Measurements from ENCODE around the gene JAKMIP2.
"Not testable (repeated sequence)": the region's sequence is repeated elsewhere in the genome, so short reads cannot be mapped to it uniquely, and the experiment has no call there.

Gene JAKMIP2

DNA sequence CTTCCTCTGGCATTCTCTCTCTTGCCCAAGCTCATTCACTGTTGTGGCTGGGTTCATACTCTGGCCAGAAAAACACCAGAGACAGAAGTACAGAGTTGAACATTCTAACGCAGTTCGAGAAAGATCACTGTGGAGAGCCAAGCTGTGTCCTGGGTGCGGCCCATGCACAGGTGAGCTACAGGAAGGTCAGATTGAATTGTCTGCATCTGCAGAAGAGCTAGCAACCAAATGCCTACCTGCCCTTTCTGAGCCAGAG lies 145.9 kb downstream of the JAKMIP2 start:
- H3K4me1 ChIP-seq (ENCODE audit: insufficient read depth, low read length, poor library complexity, severe bottlenecking) = peaks cover 4% of the 10 kb centered on the region

DNA sequence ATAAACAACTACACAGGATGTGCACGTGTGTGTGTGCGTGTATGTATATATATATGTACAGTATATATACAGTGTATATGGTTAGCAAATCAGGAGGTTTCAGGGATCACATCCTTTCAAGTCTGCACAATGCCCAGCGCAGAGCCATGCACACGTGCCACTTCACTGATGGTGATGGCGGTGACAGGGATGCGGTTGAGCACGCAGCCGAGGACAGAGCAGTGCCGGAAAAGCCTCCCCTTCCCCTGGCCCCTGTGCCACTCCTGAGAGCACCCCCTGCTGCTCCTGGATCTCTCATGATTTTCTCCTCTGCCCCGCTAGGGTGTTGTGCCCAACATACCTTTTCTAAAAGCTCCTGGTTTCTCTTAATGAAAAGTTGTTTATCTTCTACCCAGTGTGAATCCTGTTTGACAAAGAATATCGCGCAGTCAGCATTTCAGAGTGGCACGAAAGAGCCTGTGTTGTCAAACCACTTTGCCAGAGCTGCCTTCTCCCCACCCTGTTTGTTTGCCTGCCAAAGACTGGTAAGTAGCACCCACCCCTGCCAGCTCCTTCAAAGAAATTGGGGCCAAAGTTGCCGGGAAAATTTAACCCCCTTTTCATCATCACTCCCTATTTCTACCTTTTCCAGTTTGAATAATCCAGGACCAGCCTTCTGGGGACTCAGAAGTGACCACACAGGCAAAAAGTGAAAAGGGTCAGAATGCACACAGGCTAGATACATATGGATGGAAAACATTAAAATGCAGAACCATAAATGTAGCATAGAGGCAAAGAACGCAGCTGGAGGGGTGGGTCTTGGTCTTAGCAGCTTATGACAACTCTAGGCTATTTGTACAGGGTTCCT lies 146.4 kb downstream of the JAKMIP2 start:
- no peaks in the 10 kb centered on the region for H3K79me2 ChIP-seq (ENCODE audit: insufficient read depth, low read length)
- no peaks in the 10 kb centered on the region for H3K9me2 ChIP-seq (replicated peaks; ENCODE audit: low read depth, low read length)
- H2AFZ ChIP-seq (ENCODE audit: low read length) = no peak overlapping the region
- H3K4me1 ChIP-seq (ENCODE audit: insufficient read depth, low read length, poor library complexity, severe bottlenecking) = peaks cover 4% of the 10 kb centered on the region
- no peaks in the 10 kb centered on the region for H3K27me3 ChIP-seq (ENCODE audit: insufficient read depth, low read length, poor library complexity, severe bottlenecking)
- peaks cover 11% of the 10 kb centered on the region; the same call in 1 of the 2 replicates for H3K36me3 ChIP-seq (ENCODE audit: insufficient read depth, low read length)
- H3K9ac ChIP-seq (ENCODE audit: low read depth, low read length, poor library complexity, severe bottlenecking) = no peak overlapping the region
- no peaks in the 10 kb centered on the region for H3K9me3 ChIP-seq (ENCODE audit: insufficient read depth, low read depth, low read length)
- no peak overlapping the region for H3K4me2 ChIP-seq (ENCODE audit: low read depth, low read length, poor library complexity, severe bottlenecking)
- H4K20me1 ChIP-seq (ENCODE audit: insufficient read depth, low read length, poor library complexity, severe bottlenecking) = no peaks in the 10 kb centered on the region
- no peak for TF ChIP-seq EZH2phosphoT487 (IDR thresholded peaks at IDR 0.05; ENCODE audit: borderline replicate concordance)
- TF ChIP-seq, protein P1, sequence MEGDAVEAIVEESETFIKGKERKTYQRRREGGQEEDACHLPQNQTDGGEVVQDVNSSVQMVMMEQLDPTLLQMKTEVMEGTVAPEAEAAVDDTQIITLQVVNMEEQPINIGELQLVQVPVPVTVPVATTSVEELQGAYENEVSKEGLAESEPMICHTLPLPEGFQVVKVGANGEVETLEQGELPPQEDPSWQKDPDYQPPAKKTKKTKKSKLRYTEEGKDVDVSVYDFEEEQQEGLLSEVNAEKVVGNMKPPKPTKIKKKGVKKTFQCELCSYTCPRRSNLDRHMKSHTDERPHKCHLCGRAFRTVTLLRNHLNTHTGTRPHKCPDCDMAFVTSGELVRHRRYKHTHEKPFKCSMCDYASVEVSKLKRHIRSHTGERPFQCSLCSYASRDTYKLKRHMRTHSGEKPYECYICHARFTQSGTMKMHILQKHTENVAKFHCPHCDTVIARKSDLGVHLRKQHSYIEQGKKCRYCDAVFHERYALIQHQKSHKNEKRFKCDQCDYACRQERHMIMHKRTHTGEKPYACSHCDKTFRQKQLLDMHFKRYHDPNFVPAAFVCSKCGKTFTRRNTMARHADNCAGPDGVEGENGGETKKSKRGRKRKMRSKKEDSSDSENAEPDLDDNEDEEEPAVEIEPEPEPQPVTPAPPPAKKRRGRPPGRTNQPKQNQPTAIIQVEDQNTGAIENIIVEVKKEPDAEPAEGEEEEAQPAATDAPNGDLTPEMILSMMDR (conservative IDR thresholded peaks at IDR 0.05; ENCODE audit: low read length) = no peak
- no peaks in the 10 kb centered on the region for H3F3A ChIP-seq (ENCODE audit: low read depth)
- H3K4me3 ChIP-seq (ENCODE audit: low read length, poor library complexity, severe bottlenecking) = no peak overlapping the region

More for the DNA sequence above, 145.9 kb downstream of the JAKMIP2 start:
- TF ChIP-seq, protein P1 (conservative IDR thresholded peaks at IDR 0.05; ENCODE audit: low read length) = no peak
- TF ChIP-seq EZH2phosphoT487 (IDR thresholded peaks at IDR 0.05; ENCODE audit: borderline replicate concordance) = no peak
- Histone ChIP-seq H3K27me3 (ENCODE audit: insufficient read depth, low read length, poor library complexity, severe bottlenecking) (no peaks in the 10 kb centered on the region), H3K9me2 (replicated peaks; ENCODE audit: low read depth, low read length) (no peaks in the 10 kb centered on the region), H3F3A (ENCODE audit: low read depth) (no peaks in the 10 kb centered on the region), H4K20me1 (ENCODE audit: insufficient read depth, low read length, poor library complexity, severe bottlenecking) (no peaks in the 10 kb centered on the region), H3K4me3 (ENCODE audit: low read length, poor library complexity, severe bottlenecking) (no peak overlapping the region), H3K79me2 (ENCODE audit: insufficient read depth, low read length) (no peaks in the 10 kb centered on the region), H3K9ac (ENCODE audit: low read depth, low read length, poor library complexity, severe bottlenecking) (no peak overlapping the region), H3K36me3 (ENCODE audit: insufficient read depth, low read length) (peaks cover 16% of the 10 kb centered on the region; the same call in 1 of the 2 replicates), H2AFZ (ENCODE audit: low read length) (no peak overlapping the region), H3K4me2 (ENCODE audit: low read depth, low read length, poor library complexity, severe bottlenecking) (no peak overlapping the region), H3K9me3 (ENCODE audit: insufficient read depth, low read depth, low read length) (no peaks in the 10 kb centered on the region)

DNA sequence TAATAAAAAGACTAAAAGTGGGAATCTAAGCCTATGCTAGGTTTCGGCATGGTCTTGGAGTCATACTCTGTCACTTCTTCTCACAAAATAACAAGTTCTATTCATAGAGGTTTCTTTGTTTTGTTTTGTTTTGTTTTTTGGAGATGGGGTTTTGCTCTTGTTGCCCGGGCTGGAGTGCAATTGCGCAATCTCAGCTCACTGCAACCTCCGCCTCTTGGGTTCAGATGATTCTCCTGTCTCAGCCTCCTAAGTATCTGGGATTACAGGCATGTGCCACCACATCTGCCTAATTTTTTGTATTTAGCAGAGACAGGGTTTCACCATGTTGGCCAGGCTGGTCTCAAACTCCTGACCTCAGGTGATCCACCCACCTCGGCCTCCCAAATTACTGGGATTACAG lies 147.1 kb downstream of the JAKMIP2 start:
- not testable (repeated sequence) for H3K4me3 ChIP-seq (ENCODE audit: low read length, poor library complexity, severe bottlenecking); H3K9ac ChIP-seq (ENCODE audit: low read depth, low read length, poor library complexity, severe bottlenecking); H2AFZ ChIP-seq (ENCODE audit: low read length); H3K27me3 ChIP-seq (ENCODE audit: insufficient read depth, low read length, poor library complexity, severe bottlenecking); H4K20me1 ChIP-seq (ENCODE audit: insufficient read depth, low read length, poor library complexity, severe bottlenecking); H3F3A ChIP-seq (ENCODE audit: low read depth); H3K36me3 ChIP-seq (ENCODE audit: insufficient read depth, low read length); H3K9me3 ChIP-seq (ENCODE audit: insufficient read depth, low read depth, low read length); H3K4me1 ChIP-seq (ENCODE audit: insufficient read depth, low read length, poor library complexity, severe bottlenecking); H3K4me2 ChIP-seq (ENCODE audit: low read depth, low read length, poor library complexity, severe bottlenecking); H3K79me2 ChIP-seq (ENCODE audit: insufficient read depth, low read length); H3K9me2 ChIP-seq (replicated peaks; ENCODE audit: low read depth, low read length)

DNA sequence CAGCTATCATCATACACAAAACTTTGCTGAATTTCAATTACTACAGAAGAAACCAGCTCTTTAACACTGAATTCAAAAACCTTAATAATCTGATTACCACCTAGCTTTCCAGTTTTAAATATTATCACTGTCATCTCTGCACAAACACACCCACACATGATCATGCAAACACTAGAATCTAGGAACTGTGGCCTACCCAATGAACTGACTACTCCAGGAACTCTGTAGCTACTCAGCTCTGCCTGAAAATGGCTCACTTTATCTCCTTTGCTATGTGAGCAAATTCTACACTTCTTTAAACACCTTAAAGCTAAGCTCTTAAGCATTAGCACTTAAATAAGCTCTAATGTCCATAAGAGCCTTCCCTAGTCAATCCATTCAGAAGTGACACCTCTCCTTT lies 149.4 kb downstream of the JAKMIP2 start:
- Histone ChIP-seq H3K4me2 (ENCODE audit: low read depth, low read length, poor library complexity, severe bottlenecking) (no peak overlapping the region), H3K9me3 (ENCODE audit: insufficient read depth, low read depth, low read length) (no peaks in the 10 kb centered on the region), H3K4me3 (ENCODE audit: low read length, poor library complexity, severe bottlenecking) (no peak overlapping the region), H3K9ac (ENCODE audit: low read depth, low read length, poor library complexity, severe bottlenecking) (no peak overlapping the region), H3K36me3 (ENCODE audit: insufficient read depth, low read length) (no peaks in the 10 kb centered on the region), H3K9me2 (replicated peaks; ENCODE audit: low read depth, low read length) (no peaks in the 10 kb centered on the region), H3F3A (ENCODE audit: low read depth) (no peaks in the 10 kb centered on the region), H3K27me3 (ENCODE audit: insufficient read depth, low read length, poor library complexity, severe bottlenecking) (no peaks in the 10 kb centered on the region), H4K20me1 (ENCODE audit: insufficient read depth, low read length, poor library complexity, severe bottlenecking) (no peaks in the 10 kb centered on the region), H3K4me1 (ENCODE audit: insufficient read depth, low read length, poor library complexity, severe bottlenecking) (peaks cover 4% of the 10 kb centered on the region), H2AFZ (ENCODE audit: low read length) (no peak overlapping the region), H3K79me2 (ENCODE audit: insufficient read depth, low read length) (no peaks in the 10 kb centered on the region)
- TF ChIP-seq, protein P1 (conservative IDR thresholded peaks at IDR 0.05; ENCODE audit: low read length) = no peak
- TF ChIP-seq EZH2phosphoT487 (IDR thresholded peaks at IDR 0.05; ENCODE audit: borderline replicate concordance) = no peak
